ENCODE measurements around the gene CC2D1B.

The CC2D1B gene, protein sequence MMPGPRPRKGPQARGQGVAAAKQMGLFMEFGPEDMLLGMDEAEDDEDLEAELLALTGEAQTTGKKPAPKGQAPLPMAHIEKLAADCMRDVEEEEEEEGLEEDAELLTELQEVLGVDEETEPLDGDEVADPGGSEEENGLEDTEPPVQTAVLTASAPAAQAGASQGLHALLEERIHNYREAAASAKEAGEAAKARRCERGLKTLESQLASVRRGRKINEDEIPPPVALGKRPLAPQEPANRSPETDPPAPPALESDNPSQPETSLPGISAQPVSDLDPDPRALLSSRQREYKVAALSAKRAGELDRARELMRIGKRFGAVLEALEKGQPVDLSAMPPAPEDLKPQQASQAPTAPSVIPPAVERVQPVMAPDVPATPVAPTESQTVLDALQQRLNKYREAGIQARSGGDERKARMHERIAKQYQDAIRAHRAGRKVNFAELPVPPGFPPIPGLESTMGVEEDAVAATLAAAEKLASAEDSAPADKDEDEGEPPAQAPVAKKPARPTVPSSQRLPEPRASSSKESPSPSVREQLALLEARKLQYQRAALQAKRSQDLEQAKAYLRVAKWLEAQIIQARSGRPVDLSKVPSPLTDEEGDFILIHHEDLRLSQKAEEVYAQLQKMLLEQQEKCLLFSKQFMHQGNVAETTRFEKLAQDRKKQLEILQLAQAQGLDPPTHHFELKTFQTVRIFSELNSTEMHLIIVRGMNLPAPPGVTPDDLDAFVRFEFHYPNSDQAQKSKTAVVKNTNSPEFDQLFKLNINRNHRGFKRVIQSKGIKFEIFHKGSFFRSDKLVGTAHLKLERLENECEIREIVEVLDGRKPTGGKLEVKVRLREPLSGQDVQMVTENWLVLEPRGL

DNA sequence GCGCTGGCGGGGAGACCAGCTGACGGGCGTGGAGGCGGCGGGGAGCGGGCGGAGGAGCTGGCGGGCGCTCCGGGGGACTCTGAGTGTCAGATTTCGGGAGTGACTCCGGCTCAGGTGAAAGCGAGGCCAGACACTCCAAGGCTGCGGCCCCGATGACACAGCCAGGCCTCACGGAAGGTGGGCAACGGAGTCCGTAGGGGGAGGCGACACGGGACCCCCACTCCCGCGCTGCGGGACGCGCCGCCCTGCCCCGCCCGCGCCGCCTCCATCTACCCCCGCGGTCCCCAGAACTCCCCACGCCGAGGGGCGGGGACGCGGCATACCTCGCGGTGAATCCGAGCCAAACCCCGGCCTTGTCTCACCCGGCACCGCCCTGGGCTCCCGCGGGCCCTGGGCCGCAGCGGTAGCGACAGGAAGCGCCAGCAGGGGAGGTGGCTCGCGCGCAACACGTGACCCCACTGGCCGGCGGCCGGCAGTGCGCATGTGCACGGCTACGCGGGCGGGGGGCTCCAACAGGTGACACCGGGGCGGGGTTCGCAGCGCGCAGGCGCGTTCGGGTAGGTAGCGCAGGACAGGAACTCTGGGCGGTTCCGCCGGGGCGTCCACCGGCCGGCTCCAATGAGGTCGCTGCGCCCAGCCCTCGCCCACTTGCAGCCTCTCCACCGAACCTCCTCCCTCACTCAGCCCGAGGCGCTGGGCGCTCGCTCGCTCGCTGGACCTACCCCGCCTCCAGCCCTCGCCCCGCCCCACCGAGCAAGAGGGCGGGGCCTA is at the start of gene CC2D1B:
TSS of gene CC2D1B (minus strand) at position 460 of the 771 bp plus-strand sequence. CDS start 1,585 bp downstream, outside the sequence.
- H3K4me3 ChIP-seq (ENCODE audit: control insufficient read depth, low read depth, low read length): peak within 1 kb of the TSS; percentile 69
- TF ChIP-seq, protein P1, sequence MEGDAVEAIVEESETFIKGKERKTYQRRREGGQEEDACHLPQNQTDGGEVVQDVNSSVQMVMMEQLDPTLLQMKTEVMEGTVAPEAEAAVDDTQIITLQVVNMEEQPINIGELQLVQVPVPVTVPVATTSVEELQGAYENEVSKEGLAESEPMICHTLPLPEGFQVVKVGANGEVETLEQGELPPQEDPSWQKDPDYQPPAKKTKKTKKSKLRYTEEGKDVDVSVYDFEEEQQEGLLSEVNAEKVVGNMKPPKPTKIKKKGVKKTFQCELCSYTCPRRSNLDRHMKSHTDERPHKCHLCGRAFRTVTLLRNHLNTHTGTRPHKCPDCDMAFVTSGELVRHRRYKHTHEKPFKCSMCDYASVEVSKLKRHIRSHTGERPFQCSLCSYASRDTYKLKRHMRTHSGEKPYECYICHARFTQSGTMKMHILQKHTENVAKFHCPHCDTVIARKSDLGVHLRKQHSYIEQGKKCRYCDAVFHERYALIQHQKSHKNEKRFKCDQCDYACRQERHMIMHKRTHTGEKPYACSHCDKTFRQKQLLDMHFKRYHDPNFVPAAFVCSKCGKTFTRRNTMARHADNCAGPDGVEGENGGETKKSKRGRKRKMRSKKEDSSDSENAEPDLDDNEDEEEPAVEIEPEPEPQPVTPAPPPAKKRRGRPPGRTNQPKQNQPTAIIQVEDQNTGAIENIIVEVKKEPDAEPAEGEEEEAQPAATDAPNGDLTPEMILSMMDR (conservative IDR thresholded peaks at IDR 0.05; ENCODE audit: control insufficient read depth, insufficient read depth, low read depth, low read length): no peak
- peak; percentile 94 for DNase-seq (ENCODE audit: low read depth)

DNA sequence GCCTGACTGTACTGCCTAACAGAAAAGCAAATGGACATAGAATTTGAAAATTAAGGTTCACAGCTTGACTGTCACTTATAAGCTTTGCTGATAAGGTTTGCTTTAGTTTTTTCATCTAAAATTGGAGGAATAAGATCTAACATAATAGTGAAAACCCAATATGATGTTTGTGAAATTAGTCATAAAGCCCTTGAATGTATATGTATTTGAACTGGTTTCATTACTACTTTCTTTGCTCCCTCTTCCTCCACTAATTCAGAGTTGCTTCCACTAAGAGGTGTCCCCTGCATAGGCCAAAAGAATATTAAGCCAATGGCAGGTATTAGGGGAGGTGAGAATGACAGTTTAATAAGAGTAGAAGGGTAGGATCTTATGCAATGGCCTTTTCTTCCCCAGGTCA is 48.9 kb upstream of the CC2D1B start:
- H3K4me3 ChIP-seq (ENCODE audit: control insufficient read depth, low read depth, low read length): no peak overlapping the region
- TF ChIP-seq, protein P1 (conservative IDR thresholded peaks at IDR 0.05; ENCODE audit: control insufficient read depth, insufficient read depth, low read depth, low read length): no peak
- DNase-seq (ENCODE audit: low read depth): no peak

DNA sequence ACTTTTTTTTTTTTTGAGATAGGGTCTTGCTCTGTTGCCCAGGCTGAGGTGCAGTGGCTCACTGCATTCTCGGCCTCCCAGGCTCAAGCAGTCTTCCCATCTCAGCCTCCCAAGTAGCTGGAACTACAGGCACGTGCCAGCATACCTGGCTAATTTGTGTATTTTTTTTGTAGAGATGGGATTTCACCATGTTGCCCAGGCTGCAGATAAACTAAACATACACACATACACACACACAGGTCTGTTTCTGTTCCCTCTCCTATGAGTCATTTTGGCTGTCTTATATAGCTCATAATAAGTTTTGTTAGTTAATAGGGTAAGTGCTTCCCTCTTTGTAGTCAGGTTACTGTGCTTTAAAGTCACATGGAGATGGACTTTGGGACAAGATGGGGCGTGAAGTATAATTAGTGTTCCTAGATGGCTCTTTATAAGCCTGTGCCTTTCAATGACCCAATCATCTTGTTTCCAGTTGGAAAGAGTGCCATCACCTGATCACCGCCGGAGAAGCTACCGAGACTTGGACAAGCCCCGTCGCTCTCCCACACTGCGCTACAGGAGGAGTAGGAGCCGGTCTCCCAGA is 47.5 kb upstream of the CC2D1B start:
- H3K4me3 ChIP-seq (ENCODE audit: control insufficient read depth, low read depth, low read length): no peak overlapping the region
- DNase-seq (ENCODE audit: low read depth): peak; percentile 12
- TF ChIP-seq, protein P1 (conservative IDR thresholded peaks at IDR 0.05; ENCODE audit: control insufficient read depth, insufficient read depth, low read depth, low read length): no peak

DNA sequence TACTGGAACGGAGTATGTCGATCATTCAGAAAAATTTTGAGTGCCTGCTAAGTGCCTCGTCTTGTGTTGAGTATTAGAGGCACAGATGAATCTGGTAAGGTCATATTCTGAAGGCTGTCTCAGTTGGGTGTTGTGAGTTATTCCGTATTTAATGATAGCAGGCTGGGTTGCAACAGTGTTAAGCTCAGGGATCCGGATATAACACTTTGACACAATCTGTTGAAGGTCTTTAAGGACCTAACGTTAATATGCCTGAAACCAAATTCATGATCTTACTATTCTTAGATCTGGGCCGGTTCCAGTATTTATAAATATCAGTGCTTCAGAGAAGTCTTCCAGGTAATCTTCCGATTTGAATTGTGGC is 39.0 kb upstream of the CC2D1B start:
- H3K4me3 ChIP-seq (ENCODE audit: control insufficient read depth, low read depth, low read length): peak overlapping the region; percentile 98

DNA sequence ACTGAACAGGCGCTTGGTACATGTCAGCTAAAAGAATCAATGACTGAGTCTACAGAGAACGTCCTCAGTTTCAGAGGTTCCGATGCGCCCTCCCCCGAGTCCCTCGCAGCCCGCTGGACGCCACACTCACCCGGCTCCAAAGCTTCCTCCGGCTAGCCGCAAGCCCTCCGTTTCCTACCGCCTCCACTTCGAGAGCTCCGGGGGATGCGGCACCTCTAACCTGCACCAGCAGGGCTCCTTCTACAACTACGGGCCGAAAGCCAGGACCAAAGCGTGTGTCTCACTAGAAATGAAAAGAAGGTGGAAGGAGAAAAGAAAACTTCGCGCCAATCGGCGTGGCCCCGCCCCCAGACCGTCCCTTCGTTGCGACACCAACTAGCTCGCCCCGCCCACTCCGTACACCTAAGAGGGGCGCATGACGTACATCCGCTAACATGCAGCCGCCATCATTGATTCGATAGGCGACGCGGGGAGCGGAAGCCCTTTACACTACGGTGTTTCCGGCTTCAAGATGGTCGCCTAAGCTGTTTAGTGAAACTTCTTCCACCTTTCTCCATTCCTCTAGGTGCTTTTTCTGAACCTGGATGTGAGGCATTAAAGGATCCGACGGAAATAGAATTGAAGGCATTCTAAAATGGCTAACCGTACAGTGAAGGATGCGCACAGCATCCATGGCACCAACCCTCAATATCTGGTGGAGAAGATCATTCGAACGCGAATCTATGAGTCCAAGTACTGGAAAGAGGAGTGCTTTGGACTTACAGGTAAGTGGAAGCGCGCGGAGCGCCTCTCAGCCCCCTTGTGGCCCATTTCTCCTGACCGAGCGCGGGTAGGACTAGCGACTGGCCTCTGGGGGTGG is 38.3 kb upstream of the CC2D1B start, which contains the start of the genes ORC1 and PRPF38A:
TSS of gene ORC1 (minus strand) at position 308 of the 859 bp plus-strand sequence. CDS start 2,200 bp downstream, outside the sequence.
TSS of gene PRPF38A (plus strand) at position 487 of the 859 bp plus-strand sequence. CDS start at position 635, 148 bp downstream.
- TF ChIP-seq, protein P1 (conservative IDR thresholded peaks at IDR 0.05; ENCODE audit: control insufficient read depth, insufficient read depth, low read depth, low read length): peak; percentile 60
- peak; percentile 96 for DNase-seq (ENCODE audit: low read depth)
- peak within 1 kb of the TSS; percentile 98 for H3K4me3 ChIP-seq (ENCODE audit: control insufficient read depth, low read depth, low read length)

More for the DNA sequence above, 39.0 kb upstream of the CC2D1B start:
- no peak for DNase-seq (ENCODE audit: low read depth)
- TF ChIP-seq, protein P1 (conservative IDR thresholded peaks at IDR 0.05; ENCODE audit: control insufficient read depth, insufficient read depth, low read depth, low read length): no peak

Measured in fibroblast of mammary gland (primary cell).